ENCODE measurements around the gene COMMD3.
A peak's percentile ranks its signal among the peaks of the same experiment; 100 is the strongest.
"Not testable (repeated sequence)": the region's sequence is repeated elsewhere in the genome, so short reads cannot be mapped to it uniquely, and the experiment has no call there.

COMMD3 gene

GRCh38 chr10:22340329-22341189, 24.4 kb downstream of the COMMD3 start:
- peak; percentile 82 for DNase-seq

- DNase-seq: no peak
These were observed 25.2 kb downstream of the COMMD3 start for GRCh38 chr10:22341190-22341925.

GRCh38 chr10:22341926-22342196, 25.7 kb downstream of the COMMD3 start:
- no peak for DNase-seq

GRCh38 chr10:22342421-22342820, 26.2 kb downstream of the COMMD3 start:
- no peak for DNase-seq

GRCh38 chr10:22343731-22344130, 27.5 kb downstream of the COMMD3 start:
- DNase-seq: no peak

- DNase-seq: no peak
These were observed 28.1 kb downstream of the COMMD3 start for GRCh38 chr10:22344249-22344648.

GRCh38 chr10:22344781-22345300, 28.7 kb downstream of the COMMD3 start:
- no peak for DNase-seq

GRCh38 chr10:22345301-22346095, 29.3 kb downstream of the COMMD3 start, which contains the start of gene SPAG6:
Gene SPAG6 (plus strand): TSS chr10:22345496. CDS start chr10:22345612, 116 bp downstream.
- no peak for DNase-seq

- DNase-seq: no peak
These were observed 30.0 kb downstream of the COMMD3 start for GRCh38 chr10:22346096-22346661.

GRCh38 chr10:22349755-22350154, 33.6 kb downstream of the COMMD3 start:
- DNase-seq: no peak

GRCh38 chr10:22351131-22351703, 35.0 kb downstream of the COMMD3 start:
- DNase-seq: no peak

GRCh38 chr10:22356324-22356873, 40.2 kb downstream of the COMMD3 start:
- no peak for DNase-seq

- not testable (repeated sequence) for DNase-seq
These were observed 41.6 kb downstream of the COMMD3 start for GRCh38 chr10:22357770-22358169.

GRCh38 chr10:22363305-22363704, 47.1 kb downstream of the COMMD3 start:
- no peak for DNase-seq

- no peak for DNase-seq
These were observed 48.4 kb downstream of the COMMD3 start for GRCh38 chr10:22364407-22365140.

GRCh38 chr10:22365233-22365632, 49.0 kb downstream of the COMMD3 start:
- DNase-seq: no peak

- DNase-seq: peak; percentile 70
These were observed 49.7 kb downstream of the COMMD3 start for GRCh38 chr10:22365644-22366434.

GRCh38 chr10:22366435-22366703, 50.2 kb downstream of the COMMD3 start:
- DNase-seq: no peak

- DNase-seq: no peak
These were observed 50.6 kb downstream of the COMMD3 start for GRCh38 chr10:22366771-22367170.

GRCh38 chr10:22367471-22367870, 51.3 kb downstream of the COMMD3 start:
- no peak for DNase-seq

- DNase-seq: no peak
These were observed 52.2 kb downstream of the COMMD3 start for GRCh38 chr10:22368402-22368801.
